DOHH2 (cell line): ENCODE results near the gene PKD2.

ENCODE experiments used
- H3F3A ChIP-seq: fragments of 200-600 bp; sonication (generic), shearing (Covaris generic); 2 replicates; pipeline ENCODE4 v1.6.0; 2016; ENCODE audit warnings: antibody characterized with exemption, mild to moderate bottlenecking; ENCODE audit not compliant: control insufficient read depth, insufficient read depth
- H3K27ac ChIP-seq: fragments of 200-600 bp; sonication (generic); 2 replicates; pipeline ENCODE4 v1.5.1; 2014; ENCODE audit warnings: low read depth, mild to moderate bottlenecking, low read length, moderate library complexity
- H3K27me3 ChIP-seq: fragments of 200-600 bp; sonication (generic); 2 replicates; pipeline ENCODE4 v1.6.1; 2014; ENCODE audit warnings: mild to moderate bottlenecking, low read length, mixed read lengths; ENCODE audit not compliant: control insufficient read depth
- H3K36me3 ChIP-seq: fragments of 200-600 bp; sonication (generic); 2 replicates; pipeline ENCODE4 v1.6.1; 2014; ENCODE audit warnings: mild to moderate bottlenecking, low read length, moderate library complexity, mixed read lengths; ENCODE audit not compliant: control insufficient read depth
- H3K4me1 ChIP-seq: fragments of 200-600 bp; sonication (generic); 2 replicates; pipeline ENCODE4 v1.6.1; 2014; ENCODE audit warnings: mild to moderate bottlenecking, low read length, mixed read lengths; ENCODE audit not compliant: control insufficient read depth
- H3K4me2 ChIP-seq: fragments of 200-600 bp; sonication (generic); 2 replicates; pipeline ENCODE4 v1.6.0; 2014; ENCODE audit warnings: mild to moderate bottlenecking, low read length, moderate library complexity
- H3K4me3 ChIP-seq: fragments of 200-600 bp; sonication (generic); 2 replicates; pipeline ENCODE4 v1.5.1; 2014; ENCODE audit warnings: mild to moderate bottlenecking, low read length, mixed read lengths
- H3K79me2 ChIP-seq: fragments of 200-600 bp; sonication (generic); 2 replicates; pipeline ENCODE4 v1.6.1; 2014; ENCODE audit warnings: mild to moderate bottlenecking, low read length, mixed read lengths; ENCODE audit not compliant: control insufficient read depth
- H3K9me2 ChIP-seq: fragments of 200-600 bp; sonication (generic); replicated peaks from 2 replicates; pipeline ENCODE4 v1.6.1; 2014; ENCODE audit warnings: mild to moderate bottlenecking, low read length, mixed read lengths; ENCODE audit not compliant: control insufficient read depth
- H3K9me3 ChIP-seq: fragments of 200-600 bp; sonication (generic); 2 replicates; pipeline ENCODE4 v1.6.1; 2014; ENCODE audit warnings: antibody characterized with exemption, low read length, mixed read lengths; ENCODE audit not compliant: control insufficient read depth, insufficient read depth
- H4K20me1 ChIP-seq: fragments of 200-600 bp; sonication (generic); 2 replicates; pipeline ENCODE4 v1.6.0; 2014; ENCODE audit warnings: low read depth, mild to moderate bottlenecking, antibody characterized with exemption, low read length, moderate library complexity; ENCODE audit not compliant: control insufficient read depth, insufficient read depth
- CTCF ChIP-seq: fragments of 200-600 bp; sonication (generic); IDR thresholded peaks from one replicate; pipeline ENCODE4 v1.5.1; 2014; ENCODE audit warnings: antibody characterized with exemption, mild to moderate bottlenecking, low read depth, low read length; ENCODE audit not compliant: poor library complexity, severe bottlenecking
- EZH2phosphoT487 ChIP-seq: fragments of 200-600 bp; sonication (generic); IDR thresholded peaks from 2 replicates; pipeline ENCODE4 v1.6.1; 2017; ENCODE audit warnings: borderline replicate concordance, mild to moderate bottlenecking, antibody characterized with exemption, low read length, moderate library complexity, mixed read lengths

PKD2 gene

GRCh38 chr4:87970121-87970520 is 37.3 kb upstream of the PKD2 start:
- Histone ChIP-seq H3K27me3 (peaks cover 5% of the 10 kb centered on the region; the same call in 1 of the 2 replicates), H3K4me2 (no peak overlapping the region), H3F3A (peaks cover 2% of the 10 kb centered on the region; the same call in 1 of the 2 replicates)

GRCh38 chr4:87971866-87972265 is 35.6 kb upstream of the PKD2 start:
- H3K9me3 ChIP-seq = peaks cover under 1% of the 10 kb centered on the region; the same call in 1 of the 2 replicates
- H3K36me3 ChIP-seq = no peaks in the 10 kb centered on the region
- H3K79me2 ChIP-seq = no peaks in the 10 kb centered on the region
- peaks cover 5% of the 10 kb centered on the region; the same call in 1 of the 2 replicates for H3F3A ChIP-seq
- no peak overlapping the region for H3K4me2 ChIP-seq
- no peak overlapping the region for H3K27ac ChIP-seq
- no peaks in the 10 kb centered on the region for H4K20me1 ChIP-seq
- no peaks in the 10 kb centered on the region for H3K9me2 ChIP-seq
- H3K27me3 ChIP-seq = peaks cover 13% of the 10 kb centered on the region; the same call in 1 of the 2 replicates
- peaks cover 20% of the 10 kb centered on the region for H3K4me1 ChIP-seq
- TF ChIP-seq EZH2phosphoT487 (no peak), CTCF (no peak)
- no peak overlapping the region for H3K4me3 ChIP-seq

More at GRCh38 chr4:87970121-87970520, 37.3 kb upstream of the PKD2 start:
- Histone ChIP-seq H3K79me2 (no peaks in the 10 kb centered on the region), H3K36me3 (no peaks in the 10 kb centered on the region), H3K9me3 (peaks cover 4% of the 10 kb centered on the region; the same call in 1 of the 2 replicates), H4K20me1 (no peaks in the 10 kb centered on the region), H3K27ac (no peak overlapping the region), H3K4me1 (peaks cover 9% of the 10 kb centered on the region), H3K9me2 (no peaks in the 10 kb centered on the region), H3K4me3 (no peak overlapping the region)
- no peak for TF ChIP-seq CTCF
- TF ChIP-seq EZH2phosphoT487 = no peak

- Histone ChIP-seq H3F3A (peaks cover 5% of the 10 kb centered on the region; the same call in 1 of the 2 replicates), H3K9me2 (no peaks in the 10 kb centered on the region), H3K27ac (no peak overlapping the region), H3K36me3 (no peaks in the 10 kb centered on the region), H3K79me2 (no peaks in the 10 kb centered on the region), H4K20me1 (no peaks in the 10 kb centered on the region), H3K4me3 (no peak overlapping the region), H3K4me1 (peaks cover 25% of the 10 kb centered on the region), H3K9me3 (no peaks in the 10 kb centered on the region), H3K27me3 (peaks cover 13% of the 10 kb centered on the region; the same call in 1 of the 2 replicates), H3K4me2 (peak overlapping the region; percentile 33; the same call in 1 of the 2 replicates)
- peak; percentile 83 for TF ChIP-seq CTCF
- no peak for TF ChIP-seq EZH2phosphoT487
Measured at GRCh38 chr4:87973283-87974169, 33.9 kb upstream of the PKD2 start.
